Measurements from ENCODE around the gene CSNK1G2. TPM values are rescaled to one million over a fixed set of nuclear protein-coding genes. Genes with fewer than 3 reads are reported as not detected.

Gene CSNK1G2
- total and polyA plus RNA-seq, 2 donors (not counting 1 experiment from before 2014, with no cell fraction given), result 154 to 288 TPM

DNA sequence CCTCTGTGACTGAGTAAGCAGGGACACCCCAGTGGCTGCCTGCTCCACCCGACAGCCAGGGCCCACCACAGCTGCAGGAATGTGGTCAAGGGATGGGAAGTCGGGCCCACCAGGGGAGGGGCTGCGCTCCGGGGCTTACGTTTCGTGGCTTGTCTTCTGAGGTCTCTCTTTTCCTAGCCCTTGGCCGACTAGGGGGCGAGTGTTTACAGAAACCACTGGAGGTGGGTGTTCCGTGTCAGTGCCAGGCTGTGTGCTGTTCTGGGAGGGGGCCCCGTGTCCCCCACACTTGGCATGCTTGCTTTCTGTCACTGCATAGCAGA, 31.3 kb upstream of the CSNK1G2 start:
- DNase-seq (no peak), ATAC-seq (ENCODE audit: low read depth) (no peak)
- Mint-ChIP-seq H3K27ac (peak overlapping the region; percentile 50), H3K4me3 (peak overlapping the region; percentile 44), H3K27me3 (no peaks in the 10 kb centered on the region), H3K9me3 (ENCODE audit: insufficient read depth) (no peaks in the 10 kb centered on the region), H3K4me1 (peaks cover 32% of the 10 kb centered on the region)
- H4K20me1 ChIP-seq (ENCODE audit: control insufficient read depth, insufficient read depth, low read length, poor library complexity, severe bottlenecking), result peaks cover 74% of the 10 kb centered on the region
- no peak overlapping the region for H2AFZ ChIP-seq (ENCODE audit: insufficient read depth, low read depth, low read length, poor library complexity, severe bottlenecking)
- ChIA-PET CTCF (interaction anchor here (0.7 to 1.4 kb wide), 2 partner anchors 14 to 20 kb away, joined by 3 read pairs; no protein-coding TSS in a partner anchor), POLR2A (interaction anchor here (0.5 to 2.1 kb wide), 3 partner anchors 9 to 13 kb away, joined by 4 to 7 read pairs (median 4); no protein-coding TSS in a partner anchor)
- 20% methylated on average over 9 of the region's 10 CpGs for WGBS (ENCODE audit: insufficient coverage)
- peak overlapping the region; percentile 54 for H3K4me2 ChIP-seq (replicated peaks; ENCODE audit: low read depth, low read length, poor library complexity, severe bottlenecking)
- intact Hi-C loops (cut with micrococcal nuclease), result loop anchor here (10.0 kb wide), 1 partner anchor 185 kb away; the partner anchor contains the start of genes IZUMO4 and MOB3A
- no peaks in the 10 kb centered on the region for H3K27me3 ChIP-seq (replicated peaks in 1 of 4; ENCODE audit: control extremely low read depth in 1 of 4, control insufficient read depth in 3 of 4, insufficient read depth in 4 of 4, low read length in 3 of 4)
- peak overlapping the region in 1 of 2 donors; percentile 41 for H3K27ac ChIP-seq (ENCODE audit: low read length in 2 of 2)
- peaks cover 92% of the 10 kb centered on the region for H3K79me2 ChIP-seq (ENCODE audit: control insufficient read depth, insufficient read depth, low read length)
- peaks cover 0 to 5% (median 0%) of the 10 kb centered on the region in 3 donors for H3K9me3 ChIP-seq (ENCODE audit: control extremely low read depth in 1 of 3, control insufficient read depth in 2 of 3, insufficient read depth in 1 of 3, low read length in 2 of 3)
- TF ChIP-seq, protein P1, sequence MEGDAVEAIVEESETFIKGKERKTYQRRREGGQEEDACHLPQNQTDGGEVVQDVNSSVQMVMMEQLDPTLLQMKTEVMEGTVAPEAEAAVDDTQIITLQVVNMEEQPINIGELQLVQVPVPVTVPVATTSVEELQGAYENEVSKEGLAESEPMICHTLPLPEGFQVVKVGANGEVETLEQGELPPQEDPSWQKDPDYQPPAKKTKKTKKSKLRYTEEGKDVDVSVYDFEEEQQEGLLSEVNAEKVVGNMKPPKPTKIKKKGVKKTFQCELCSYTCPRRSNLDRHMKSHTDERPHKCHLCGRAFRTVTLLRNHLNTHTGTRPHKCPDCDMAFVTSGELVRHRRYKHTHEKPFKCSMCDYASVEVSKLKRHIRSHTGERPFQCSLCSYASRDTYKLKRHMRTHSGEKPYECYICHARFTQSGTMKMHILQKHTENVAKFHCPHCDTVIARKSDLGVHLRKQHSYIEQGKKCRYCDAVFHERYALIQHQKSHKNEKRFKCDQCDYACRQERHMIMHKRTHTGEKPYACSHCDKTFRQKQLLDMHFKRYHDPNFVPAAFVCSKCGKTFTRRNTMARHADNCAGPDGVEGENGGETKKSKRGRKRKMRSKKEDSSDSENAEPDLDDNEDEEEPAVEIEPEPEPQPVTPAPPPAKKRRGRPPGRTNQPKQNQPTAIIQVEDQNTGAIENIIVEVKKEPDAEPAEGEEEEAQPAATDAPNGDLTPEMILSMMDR (IDR thresholded peaks at IDR 0.05), result no peak
- TF ChIP-seq EZH2 (IDR thresholded peaks at IDR 0.05; ENCODE audit: borderline replicate concordance, insufficient read depth, low read depth, low read length, poor library complexity, severe bottlenecking), result no peak
- no peak overlapping the region for H3K9ac ChIP-seq (ENCODE audit: low read length)
- peaks cover 0 to 17% of the 10 kb centered on the region in 2 experiments for H3K36me3 ChIP-seq (replicated peaks in 1 of 2; ENCODE audit: control extremely low read depth in 1 of 2, control insufficient read depth in 1 of 2, extremely low read depth in 1 of 2, insufficient read depth in 2 of 2, low read length in 1 of 2)
- H3K4me3 ChIP-seq (ENCODE audit: control extremely low read depth in 1 of 5, extremely low read depth in 1 of 5, insufficient read depth in 1 of 5, low read depth in 2 of 5, low read length in 4 of 5), result no peak overlapping the region
- H3K4me1 ChIP-seq (ENCODE audit: control insufficient read depth in 2 of 2, insufficient read depth in 2 of 2, low read length in 2 of 2), result peaks cover 28 to 51% of the 10 kb centered on the region in 2 donors

DNA sequence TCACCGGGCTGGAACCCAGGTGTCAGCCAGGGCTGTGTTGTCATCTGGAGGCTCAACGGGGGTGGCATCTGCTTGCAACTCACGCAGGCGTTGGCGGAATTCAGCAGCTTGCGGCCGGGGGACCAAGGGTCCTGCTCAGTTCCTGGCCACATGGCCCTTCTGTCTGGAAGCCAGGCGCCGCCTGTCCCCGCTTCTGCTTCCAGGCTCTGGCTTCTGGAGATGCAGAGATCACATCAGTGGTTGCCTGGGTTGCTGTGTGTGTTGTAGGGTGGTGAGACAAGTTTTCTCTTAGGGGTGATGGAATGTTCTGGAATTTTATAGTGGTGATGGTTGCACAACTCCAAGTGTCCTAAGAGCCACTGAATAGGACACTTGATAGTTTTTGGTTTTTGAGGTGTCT, 30.8 kb upstream of the CSNK1G2 start:
- TF ChIP-seq EZH2 (IDR thresholded peaks at IDR 0.05; ENCODE audit: borderline replicate concordance, insufficient read depth, low read depth, low read length, poor library complexity, severe bottlenecking), result no peak
- TF ChIP-seq, protein P1 (IDR thresholded peaks at IDR 0.05), result no peak
- Histone ChIP-seq H3K4me3 (ENCODE audit: control extremely low read depth in 1 of 5, extremely low read depth in 1 of 5, insufficient read depth in 1 of 5, low read depth in 2 of 5, low read length in 4 of 5) (no peak overlapping the region), H3K4me2 (replicated peaks; ENCODE audit: low read depth, low read length, poor library complexity, severe bottlenecking) (peak overlapping the region; percentile 54), H2AFZ (ENCODE audit: insufficient read depth, low read depth, low read length, poor library complexity, severe bottlenecking) (no peak overlapping the region), H3K4me1 (ENCODE audit: control insufficient read depth in 2 of 2, insufficient read depth in 2 of 2, low read length in 2 of 2) (peaks cover 25 to 48% of the 10 kb centered on the region in 2 donors), H3K9me3 (ENCODE audit: control extremely low read depth in 1 of 3, control insufficient read depth in 2 of 3, insufficient read depth in 1 of 3, low read length in 2 of 3) (peaks cover 0 to 3% (median 0%) of the 10 kb centered on the region in 3 donors), H3K36me3 (replicated peaks in 1 of 2; ENCODE audit: control extremely low read depth in 1 of 2, control insufficient read depth in 1 of 2, extremely low read depth in 1 of 2, insufficient read depth in 2 of 2, low read length in 1 of 2) (peaks cover 0 to 21% of the 10 kb centered on the region in 2 experiments), H3K79me2 (ENCODE audit: control insufficient read depth, insufficient read depth, low read length) (peaks cover 97% of the 10 kb centered on the region), H3K9ac (ENCODE audit: low read length) (no peak overlapping the region), H3K27ac (ENCODE audit: low read length in 2 of 2) (no peak overlapping the region), H3K27me3 (replicated peaks in 1 of 4; ENCODE audit: control extremely low read depth in 1 of 4, control insufficient read depth in 3 of 4, insufficient read depth in 4 of 4, low read length in 3 of 4) (no peaks in the 10 kb centered on the region), H4K20me1 (ENCODE audit: control insufficient read depth, insufficient read depth, low read length, poor library complexity, severe bottlenecking) (peaks cover 79% of the 10 kb centered on the region)
- ChIA-PET POLR2A (interaction anchor here (2.1 kb wide), 1 partner anchor 12 kb away, joined by 7 read pairs; no protein-coding TSS in a partner anchor), CTCF (interaction anchor here (1.4 kb wide), 1 partner anchor 13 kb away, joined by 3 read pairs; no protein-coding TSS in a partner anchor)
- WGBS (ENCODE audit: insufficient coverage), result 94% methylated on average over 10 of the region's 10 CpGs
- DNase-seq (no peak), ATAC-seq (ENCODE audit: low read depth) (no peak)
- Mint-ChIP-seq H3K27ac (peak overlapping the region; percentile 53), H3K4me1 (peaks cover 29% of the 10 kb centered on the region), H3K9me3 (ENCODE audit: insufficient read depth) (no peaks in the 10 kb centered on the region), H3K4me3 (peak overlapping the region; percentile 26), H3K27me3 (no peaks in the 10 kb centered on the region)
- intact Hi-C loops (cut with micrococcal nuclease), result no loop called here
